Spleen (tissue), 11 donors: Measurements from ENCODE around the gene MPZL1. TPM values are rescaled to one million over a fixed set of nuclear protein-coding genes. Genes with fewer than 3 reads are reported as not detected.

Source experiments
- DNase-seq: peaks from one replicate; pipeline ENCODE4 v3.0.0-alpha.2; 2020
- H3K27ac ChIP-seq, 8 donors: fragments of 200-600 bp; sonication (generic) in 7 of 8; 1 replicate in 4 of 8; 2 replicates in 4 of 8; pipeline versions ENCODE4 v1.5.0 to v1.8.0; 2016 to 2021; ENCODE audit warnings: inconsistent platforms in 4 of 8, mild to moderate bottlenecking in 4 of 8, moderate library complexity in 1 of 8
- H3K27me3 ChIP-seq, 7 donors: fragments of 200-600 bp; sonication (generic) in 6 of 7; replicated peaks in 1 of 7; 1 replicate in 4 of 7; 2 replicates in 3 of 7; pipeline versions ENCODE4 v1.5.0 to v1.8.0; 2016 to 2021; ENCODE audit warnings: inconsistent platforms in 3 of 7, mild to moderate bottlenecking in 1 of 7
- H3K36me3 ChIP-seq, 6 donors: fragments of 200-600 bp; sonication (generic) in 5 of 6; 1 replicate in 4 of 6; 2 replicates in 2 of 6; pipeline versions ENCODE4 v1.5.0 to v1.8.0; 2016 to 2021; ENCODE audit warnings: inconsistent platforms in 2 of 6
- H3K4me1 ChIP-seq, 6 donors: fragments of 200-600 bp; sonication (generic) in 5 of 6; 1 replicate in 3 of 6; 2 replicates in 3 of 6; pipeline versions ENCODE4 v1.5.0 to v1.8.0; 2016 to 2021; ENCODE audit warnings: inconsistent platforms in 3 of 6
- H3K4me3 ChIP-seq, 8 donors: fragments of 200-600 bp; sonication (generic) in 7 of 8; 1 replicate in 4 of 8; 2 replicates in 4 of 8; pipeline versions ENCODE4 v1.5.0 to v1.8.0; 2016 to 2021; ENCODE audit warnings: inconsistent platforms in 4 of 8, mild to moderate bottlenecking in 4 of 8, moderate library complexity in 2 of 8
- H3K9me3 ChIP-seq, 8 donors: fragments of 200-600 bp; sonication (generic) in 7 of 8; 1 replicate in 4 of 8; 2 replicates in 4 of 8; pipeline versions ENCODE4 v1.5.0 to v1.8.0; 2016 to 2021; ENCODE audit warnings: inconsistent platforms in 4 of 8
- POLR2A ChIP-seq, 3 donors: fragments of 450-650 bp; IDR thresholded peaks; one replicate each; pipeline ENCODE4 v1.5.1; 2017; ENCODE audit warnings: antibody characterized with exemption in 3 of 3, mild to moderate bottlenecking in 1 of 3
- POLR2AphosphoS5 ChIP-seq, 3 donors: sonication (generic); formaldehyde crosslinking; IDR thresholded peaks; one replicate each; pipeline ENCODE4 v1.5.1; 2017; ENCODE audit warnings: antibody characterized with exemption in 3 of 3
- WGBS, 5 donors: extraction: QIAGEN DNeasy Blood & Tissue Kit in 3 of 5; methylation state at CpG; one replicate each; pipeline versions ENCODE4 v1.1.5 to v1.1.7; 2013 to 2018; 5-methylcytosine and 5-hydroxymethylcytosine counted together
- intact Hi-C: fragments of 100-400 bp; cut with DNase I; formaldehyde crosslinking; loops from one replicate; pipeline ENCODE4 v1.15.0; 2023; ENCODE audit warnings: low total_unique reads
- polyA plus RNA-seq, 3 donors: library from polyadenylated mRNA; stranded (reverse); fragments of 200-250 nt; gene quantifications; one replicate each; pipeline ENCODE4 v1.2.1, GENCODE V29; 2013
- total RNA-seq, 7 donors: library from RNA; depleted of rRNA in 3 of 7; stranded (reverse); fragments of >200 nt in 3 of 7; fragmentation: NEBNext Ultra II Directional in 4 of 7; extraction: Animal tissue kit (Norgen Biotek cat#: 25700) in 4 of 7; gene quantifications; one replicate each; pipeline versions ENCODE4 v1.1.0 to v1.2.1, GENCODE V29; 2016 to 2021
- TF ChIP-seq, protein P1 (sequence below), 11 experiments: fragments of 200-600 bp in 7 of 11; fragments of 450-650 bp in 4 of 11; sonication (generic) in 4 of 11; IDR thresholded peaks in 8 of 11; conservative IDR thresholded peaks in 3 of 11; 1 replicate in 7 of 11; 2 replicates in 4 of 11; pipeline versions ENCODE4 v1.4.0 to v1.8.0; 2016 to 2021; ENCODE audit warnings: antibody characterized with exemption in 11 of 11, inconsistent platforms in 4 of 11, mild to moderate bottlenecking in 1 of 11
- donor health status: healthy with polysubstance abuse.
- donor health status: DM: no; HTN: no; CAD: no; lungs with moderate emphysema.
- donor health status: DM: no; HTN: no; CAD: no.
- donor health status: Bipolar disorder and iron deficiency.
- donor health status: healthy.
- donor health status: DM: no; HTN: no; CAD: no.
- donor health status: DM: yes; HTN: yes; CAD: no.

The MPZL1 gene
- total and polyA plus RNA-seq, 10 donors: 12.0 to 65.8 (median 47.3) TPM

DNA sequence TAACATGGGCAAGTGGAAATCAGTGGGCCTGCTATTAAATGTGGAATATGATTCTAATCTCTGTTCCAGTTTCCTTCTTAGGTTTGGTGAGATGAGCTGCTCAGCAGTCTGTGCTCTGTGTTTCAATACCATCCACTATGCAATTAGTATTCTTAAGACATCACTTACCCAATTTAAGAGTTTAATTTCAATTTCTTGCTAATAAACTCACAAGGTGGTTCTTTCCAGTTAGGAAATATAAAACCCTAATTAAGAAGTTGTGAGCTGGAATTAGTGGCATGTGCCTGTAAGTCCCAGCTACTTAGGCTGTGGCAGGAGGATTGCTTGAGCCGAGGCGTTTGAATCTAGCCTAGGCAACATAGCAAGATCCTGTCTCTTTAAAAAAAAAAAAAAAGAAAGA, 51.7 kb downstream of the MPZL1 start:
- WGBS, 5 donors: 76 to 85% (median 82%) methylated on average over 2 of the region's 2 CpGs
- Histone ChIP-seq H3K27me3 (no peaks in the 10 kb centered on the region), H3K27ac (no peak overlapping the region), H3K4me3 (no peak overlapping the region), H3K36me3 (peaks cover 0 to 67% (median 9%) of the 10 kb centered on the region in 6 donors), H3K4me1 (peaks cover 0 to 8% (median 0%) of the 10 kb centered on the region in 6 donors), H3K9me3 (no peaks in the 10 kb centered on the region)
- DNase-seq: no peak
- intact Hi-C loops: no loop called here
- TF ChIP-seq, protein P1, sequence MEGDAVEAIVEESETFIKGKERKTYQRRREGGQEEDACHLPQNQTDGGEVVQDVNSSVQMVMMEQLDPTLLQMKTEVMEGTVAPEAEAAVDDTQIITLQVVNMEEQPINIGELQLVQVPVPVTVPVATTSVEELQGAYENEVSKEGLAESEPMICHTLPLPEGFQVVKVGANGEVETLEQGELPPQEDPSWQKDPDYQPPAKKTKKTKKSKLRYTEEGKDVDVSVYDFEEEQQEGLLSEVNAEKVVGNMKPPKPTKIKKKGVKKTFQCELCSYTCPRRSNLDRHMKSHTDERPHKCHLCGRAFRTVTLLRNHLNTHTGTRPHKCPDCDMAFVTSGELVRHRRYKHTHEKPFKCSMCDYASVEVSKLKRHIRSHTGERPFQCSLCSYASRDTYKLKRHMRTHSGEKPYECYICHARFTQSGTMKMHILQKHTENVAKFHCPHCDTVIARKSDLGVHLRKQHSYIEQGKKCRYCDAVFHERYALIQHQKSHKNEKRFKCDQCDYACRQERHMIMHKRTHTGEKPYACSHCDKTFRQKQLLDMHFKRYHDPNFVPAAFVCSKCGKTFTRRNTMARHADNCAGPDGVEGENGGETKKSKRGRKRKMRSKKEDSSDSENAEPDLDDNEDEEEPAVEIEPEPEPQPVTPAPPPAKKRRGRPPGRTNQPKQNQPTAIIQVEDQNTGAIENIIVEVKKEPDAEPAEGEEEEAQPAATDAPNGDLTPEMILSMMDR (IDR thresholded peaks at IDR 0.05 in 8 of 11, conservative IDR thresholded peaks at IDR 0.05 in 3 of 11): no peak
- TF ChIP-seq POLR2AphosphoS5 (IDR thresholded peaks at IDR 0.05): no peak
- no peak for TF ChIP-seq POLR2A (IDR thresholded peaks at IDR 0.05)

- Histone ChIP-seq H3K4me3 (no peak overlapping the region), H3K4me1 (peaks cover 0 to 8% (median 0%) of the 10 kb centered on the region in 6 donors), H3K9me3 (no peaks in the 10 kb centered on the region), H3K27ac (no peak overlapping the region), H3K27me3 (no peaks in the 10 kb centered on the region), H3K36me3 (peaks cover 0 to 63% (median 1%) of the 10 kb centered on the region in 6 donors)
- no peak for DNase-seq
- TF ChIP-seq POLR2AphosphoS5 (IDR thresholded peaks at IDR 0.05) (no peak), POLR2A (IDR thresholded peaks at IDR 0.05) (no peak)
- TF ChIP-seq, protein P1 (IDR thresholded peaks at IDR 0.05 in 8 of 11, conservative IDR thresholded peaks at IDR 0.05 in 3 of 11): no peak
- intact Hi-C loops: no loop called here
Measured at GRCh38 chr1:167774710-167775109, 52.9 kb downstream of the MPZL1 start.

DNA sequence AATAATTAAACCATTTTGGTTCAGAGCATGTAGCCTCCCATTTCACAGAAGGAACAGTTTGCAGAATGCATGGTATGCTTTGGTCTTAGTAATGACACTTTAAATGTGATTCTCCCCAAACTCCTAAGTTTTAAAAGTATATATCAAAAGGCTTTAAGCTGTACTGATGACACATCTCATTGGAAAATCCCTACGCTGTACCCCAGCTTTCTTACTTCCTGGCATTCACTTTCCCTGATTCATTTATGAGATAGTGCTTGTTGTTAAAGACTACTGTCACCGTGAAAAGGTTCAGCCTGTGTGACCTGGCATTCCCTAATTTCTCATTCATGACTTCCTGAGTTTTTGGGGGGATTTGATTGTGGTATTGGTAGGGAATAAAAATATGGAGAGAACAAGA, 53.4 kb downstream of the MPZL1 start:
- H3K4me3 ChIP-seq: no peak overlapping the region
- H3K27me3 ChIP-seq: no peaks in the 10 kb centered on the region
- 40 to 73% (median 70%) methylated on average over 2 of the region's 2 CpGs for WGBS, 5 donors
- H3K4me1 ChIP-seq: peaks cover 0 to 8% (median 0%) of the 10 kb centered on the region in 6 donors
- H3K9me3 ChIP-seq: no peaks in the 10 kb centered on the region
- DNase-seq: no peak
- peaks cover 0 to 60% (median 1%) of the 10 kb centered on the region in 6 donors for H3K36me3 ChIP-seq
- H3K27ac ChIP-seq: no peak overlapping the region
- TF ChIP-seq POLR2AphosphoS5 (IDR thresholded peaks at IDR 0.05) (no peak), POLR2A (IDR thresholded peaks at IDR 0.05) (no peak)
- TF ChIP-seq, protein P1 (IDR thresholded peaks at IDR 0.05 in 8 of 11, conservative IDR thresholded peaks at IDR 0.05 in 3 of 11): no peak
- intact Hi-C loops: no loop called here

- Histone ChIP-seq H3K27ac (no peak overlapping the region), H3K4me3 (no peak overlapping the region), H3K9me3 (peaks cover 0 to 3% (median 0%) of the 10 kb centered on the region in 8 donors), H3K27me3 (no peaks in the 10 kb centered on the region), H3K4me1 (peaks cover 0 to 8% (median 0%) of the 10 kb centered on the region in 6 donors), H3K36me3 (peaks cover 0 to 60% (median 1%) of the 10 kb centered on the region in 6 donors)
- intact Hi-C loops: no loop called here
- no peak for DNase-seq
- TF ChIP-seq POLR2A (IDR thresholded peaks at IDR 0.05) (no peak), POLR2AphosphoS5 (IDR thresholded peaks at IDR 0.05) (no peak)
- TF ChIP-seq, protein P1 (IDR thresholded peaks at IDR 0.05 in 8 of 11, conservative IDR thresholded peaks at IDR 0.05 in 3 of 11): no peak
- WGBS, 5 donors: 90 to 100% (median 100%) methylated on average over 1 of the region's 1 CpG
Measured at GRCh38 chr1:167776151-167776550, 54.4 kb downstream of the MPZL1 start.
